HepG2 (cell line): ENCODE data around the gene PLCZ1. TPM values are rescaled to one million over a fixed set of nuclear protein-coding genes. Genes with fewer than 3 reads are reported as not detected.

ENCODE experiments used
- ATAC-seq: fragments of 200-7000 bp; cut with Tn5 transposase; 3 replicates; pipeline ENCODE4 v1.9.1; 2020; ENCODE audit warnings: mild to moderate bottlenecking, moderate library complexity
- BruUV-seq: library from RNA; stranded (reverse); fragments of 400-500 nt; replicated peaks from 2 replicates; lab custom pipeline; 2021; lab: Mats Ljungman, UMichigan
- CTCF ChIA-PET: fragments of 300-600 bp; formaldehyde crosslinking; extraction: SDS; loops from one replicate; lab custom pipeline; 2021; ENCODE audit warnings: low total read pairs, inconsistent platforms, low intra/inter-chr PET ratio; lab: Yijun Ruan, JAX
- POLR2A ChIA-PET: fragments of 350-600 bp; sonication (Branson Sonifier 250); formaldehyde crosslinking; loops from one replicate; lab custom pipeline; 2020; ENCODE audit warnings: antibody characterized with exemption, inconsistent platforms; lab: Yijun Ruan, JAX
- DNase-seq: peaks from one replicate; pipeline ENCODE4 v3.0.0-alpha.2; 2015; ENCODE audit warnings: low spot score
- FAIRE-seq: peaks from 3 replicates; lab custom pipeline; 2011; peaks lifted over from hg19 to GRCh38; lab: Jason Lieb, UNC
- H2AFZ ChIP-seq: one replicate; pipeline ENCODE4 v1.6.1; 2011; ENCODE audit warnings: low read length, inconsistent platforms
- H3K27ac ChIP-seq: fragments of 300-600 bp; 3 replicates; pipeline ENCODE4 v1.8.0; 2011; ENCODE audit warnings: mixed run types, mild to moderate bottlenecking, mixed read lengths, low read length, inconsistent platforms; ENCODE audit not compliant: insufficient read depth; ENCODE audit errors: extremely low read length
- H3K27me3 ChIP-seq, 2 experiments: fragments of 200-600 bp in 1 of 2; 2 replicates in 1 of 2; 3 replicates in 1 of 2; pipeline versions ENCODE4 v1.6.0 to v1.8.0; 2011; ENCODE audit warnings: low read length in 2 of 2, mild to moderate bottlenecking in 2 of 2, moderate library complexity in 2 of 2, inconsistent platforms in 1 of 2; ENCODE audit not compliant: insufficient read depth in 2 of 2, control insufficient read depth in 1 of 2
- H3K36me3 ChIP-seq, 2 experiments: fragments of 200-600 bp in 1 of 2; replicated peaks in 1 of 2; 2 replicates in 1 of 2; 3 replicates in 1 of 2; pipeline versions ENCODE4 v1.5.1 to v1.8.0; 2011; ENCODE audit warnings: low read length in 2 of 2, inconsistent platforms in 1 of 2; ENCODE audit not compliant: insufficient read depth in 2 of 2, control insufficient read depth in 1 of 2
- H3K4me1 ChIP-seq: 2 replicates; pipeline ENCODE4 v1.5.1; 2012; ENCODE audit warnings: low read length, inconsistent platforms; ENCODE audit not compliant: insufficient read depth
- H3K4me2 ChIP-seq: 2 replicates; pipeline ENCODE4 v1.6.0; 2011; ENCODE audit warnings: low read depth, low read length, inconsistent platforms
- H3K4me3 ChIP-seq, 3 experiments: fragments of 200-600 bp in 1 of 3; sonication (generic), shearing (Covaris generic) in 1 of 3; replicated peaks in 1 of 3; 2 replicates each; pipeline ENCODE4 v1.5.1; 2011 to 2016; ENCODE audit warnings: low read length in 3 of 3, inconsistent platforms in 2 of 3, low read depth in 2 of 3, mild to moderate bottlenecking in 2 of 3, control low read depth in 1 of 3, mixed read lengths in 1 of 3; ENCODE audit not compliant: insufficient read depth in 1 of 3
- H3K79me2 ChIP-seq: one replicate; pipeline ENCODE4 v1.6.1; 2011; ENCODE audit warnings: low read length, inconsistent platforms; ENCODE audit not compliant: insufficient read depth
- H3K9ac ChIP-seq: 2 replicates; pipeline ENCODE4 v1.6.0; 2011; ENCODE audit warnings: mild to moderate bottlenecking, low read depth, low read length, inconsistent platforms; ENCODE audit not compliant: insufficient read depth
- H3K9me3 ChIP-seq: 2 replicates; pipeline ENCODE4 v1.5.1; 2012; ENCODE audit warnings: mild to moderate bottlenecking, low read length
- H4K20me1 ChIP-seq: 2 replicates; pipeline ENCODE4 v1.6.0; 2011; ENCODE audit warnings: inconsistent platforms, mild to moderate bottlenecking, low read length, moderate library complexity; ENCODE audit not compliant: insufficient read depth
- DMTF1 ChIP-seq: sonication (generic); formaldehyde crosslinking; IDR thresholded peaks from 2 replicates; pipeline ENCODE4 v1.4.0; 2020; ENCODE audit warnings: mild to moderate bottlenecking, missing genetic modification reagents
- JUND ChIP-seq: sonication (generic); formaldehyde crosslinking; IDR thresholded peaks from 2 replicates; pipeline ENCODE4 v1.8.0; 2022; ENCODE audit warnings: mild to moderate bottlenecking, missing genetic modification reagents
- NFKBIZ ChIP-seq: IDR thresholded peaks from 2 replicates; pipeline ENCODE4 v1.6.1; 2018; ENCODE audit warnings: missing genetic modification reagents, missing compliant biosample characterization
- TRIM22 ChIP-seq: fragments of 450-650 bp; IDR thresholded peaks from 2 replicates; pipeline ENCODE4 v1.6.1; 2017
- ZBED4 ChIP-seq: sonication (generic); formaldehyde crosslinking; IDR thresholded peaks from 2 replicates; pipeline ENCODE4 v1.4.0; 2020; ENCODE audit warnings: missing genetic modification reagents, borderline replicate concordance
- ZBTB10 ChIP-seq: sonication (generic); formaldehyde crosslinking; IDR thresholded peaks from 2 replicates; pipeline ENCODE4 v1.4.0; 2020; ENCODE audit warnings: missing genetic modification reagents, borderline replicate concordance
- ZGPAT ChIP-seq: IDR thresholded peaks from 2 replicates; pipeline ENCODE4 v1.6.1; 2016; ENCODE audit warnings: mild to moderate bottlenecking
- ZNF552 ChIP-seq: sonication (generic); formaldehyde crosslinking; IDR thresholded peaks from 2 replicates; pipeline ENCODE4 v1.9.0; 2022; ENCODE audit warnings: missing genetic modification reagents, mild to moderate bottlenecking, borderline replicate concordance
- ZNF615 ChIP-seq: sonication (generic); formaldehyde crosslinking; IDR thresholded peaks from 2 replicates; pipeline ENCODE4 v1.5.0; 2020; ENCODE audit warnings: mild to moderate bottlenecking, missing genetic modification reagents, borderline replicate concordance
- ZNF720 ChIP-seq: sonication (generic); formaldehyde crosslinking; IDR thresholded peaks from 2 replicates; pipeline ENCODE4 v1.4.0; 2020; ENCODE audit warnings: missing genetic modification reagents
- ZNF768 ChIP-seq: sonication (generic); formaldehyde crosslinking; IDR thresholded peaks from 2 replicates; pipeline ENCODE4 v1.4.0; 2020; ENCODE audit warnings: missing genetic modification reagents
- ZNF83 ChIP-seq: sonication (generic); formaldehyde crosslinking; IDR thresholded peaks from 2 replicates; pipeline ENCODE4 v1.4.0; 2020; ENCODE audit warnings: missing genetic modification reagents, mild to moderate bottlenecking, borderline replicate concordance
- WGBS: methylation state at CpG from one replicate; pipeline ENCODE4 v1.1.6; 2017; ENCODE audit warnings: low lambda C conversion rate; 5-methylcytosine and 5-hydroxymethylcytosine counted together
- in situ Hi-C: cut with HindIII; loops from 2 replicates; pipeline ENCODE4 v1.10.0; 2017; ENCODE audit warnings: low pct_unique_long_range_greater_than_20kb; ENCODE audit not compliant: extremely low pct_ligation_motif_present
- intact Hi-C: fragments of 100-400 bp; cut with micrococcal nuclease; formaldehyde crosslinking; loops from one replicate; pipeline ENCODE4 v1.10.0; 2022; ENCODE audit not compliant: unreplicated experiment
- polyA plus RNA-seq, 8 experiments: library from polyadenylated mRNA; depleted of rRNA in 3 of 8; stranded (reverse) in 7 of 8; unstranded in 1 of 8; fragments of >200 nt; fragmentation: Illumina TruSeq in 4 of 8; extraction: Trizol in 4 of 8; gene quantifications; 2 replicates each; pipeline versions ENCODE4 v1.2.1 to v1.2.3, GENCODE V29; 2011 to 2016; ENCODE audit warnings: low read depth in 4 of 8, missing spikeins in 1 of 8, mixed read lengths in 1 of 8; ENCODE audit not compliant: insufficient read depth in 1 of 8
- total RNA-seq, 5 experiments: library from RNA; depleted of rRNA; stranded (reverse); fragments of >200 nt; fragmentation: Illumina TruSeq; extraction: Trizol; gene quantifications; 2 replicates each; pipeline ENCODE4 v1.2.3, GENCODE V29; 2016; ENCODE audit warnings: low read depth in 1 of 5

The PLCZ1 gene
- total and polyA plus RNA-seq, 2 of the 13 experiments (the other 11 are each of a cell fraction or from before 2014, with no cell fraction given), result not detected

GRCh38 chr12:18683327-18684013, 54.3 kb downstream of the PLCZ1 start:
- intact Hi-C loops (no loop called here), in situ Hi-C loops (no loop called here)
- Histone ChIP-seq H3K27ac (no peak overlapping the region), H2AFZ (no peak overlapping the region), H3K4me3 (no peak overlapping the region), H3K9me3 (no peaks in the 10 kb centered on the region), H3K4me1 (no peaks in the 10 kb centered on the region), H3K9ac (no peak overlapping the region), H3K27me3 (no peaks in the 10 kb centered on the region), H3K79me2 (no peaks in the 10 kb centered on the region), H3K4me2 (no peak overlapping the region), H3K36me3 (no peaks in the 10 kb centered on the region), H4K20me1 (no peaks in the 10 kb centered on the region)
- ATAC-seq, result no peak
- DNase-seq, result no peak
- no TSS peak for BruUV-seq
- ChIA-PET POLR2A (no interaction called here), CTCF (no interaction called here)
- FAIRE-seq, result no peak
- 43% methylated on average over 2 of the region's 2 CpGs for WGBS
- TF ChIP-seq ZNF615 (no peak), ZGPAT (no peak), ZNF552 (CRISPR knock-in tag) (no peak), ZNF83 (CRISPR knock-in tag) (no peak), ZNF768 (CRISPR knock-in tag) (no peak), DMTF1 (no peak), ZBTB10 (no peak), JUND (CRISPR knock-in tag) (no peak), NFKBIZ (CRISPR knock-in tag) (no peak), TRIM22 (no peak), ZNF720 (CRISPR knock-in tag) (no peak), ZBED4 (no peak)
